MM.1S (cell line): ENCODE data around the gene MYL4.

Experiments used
- DNase-seq: peaks from one replicate; pipeline ENCODE4 v3.0.0-alpha.2; 2015
- H2AFZ ChIP-seq: fragments of 300-600 bp; sonication (generic); 2 replicates; pipeline ENCODE4 v1.6.0; 2016; ENCODE audit warnings: antibody characterized with exemption, low read length
- H3F3A ChIP-seq: fragments of 300-600 bp; sonication (generic); 2 replicates; pipeline ENCODE4 v1.6.1; 2016; ENCODE audit warnings: mild to moderate bottlenecking, antibody characterized with exemption, low read length, moderate library complexity, mixed read lengths; ENCODE audit not compliant: insufficient read depth
- H3K27ac ChIP-seq: fragments of 300-600 bp; sonication (generic); 2 replicates; pipeline ENCODE4 v1.5.1; 2016; ENCODE audit warnings: mild to moderate bottlenecking, low read length
- H3K27me3 ChIP-seq: fragments of 300-600 bp; sonication (generic); replicated peaks from 2 replicates; pipeline ENCODE4 v1.6.0; 2016; ENCODE audit warnings: low read length; ENCODE audit not compliant: insufficient read depth
- H3K36me3 ChIP-seq: fragments of 300-600 bp; sonication (generic); replicated peaks from 2 replicates; pipeline ENCODE4 v1.6.1; 2016; ENCODE audit warnings: mild to moderate bottlenecking, low read length, mixed read lengths; ENCODE audit not compliant: insufficient read depth
- H3K4me1 ChIP-seq: fragments of 300-600 bp; sonication (generic); 2 replicates; pipeline ENCODE4 v1.6.1; 2016; ENCODE audit warnings: low read length, mixed read lengths
- H3K4me2 ChIP-seq: fragments of 300-600 bp; sonication (generic); 2 replicates; pipeline ENCODE4 v1.6.0; 2016; ENCODE audit warnings: low read depth, low read length
- H3K4me3 ChIP-seq: fragments of 300-600 bp; sonication (generic); 2 replicates; pipeline ENCODE4 v1.5.1; 2016; ENCODE audit warnings: low read length, mixed read lengths
- H3K79me2 ChIP-seq: fragments of 300-600 bp; sonication (generic); 2 replicates; pipeline ENCODE4 v1.6.1; 2016; ENCODE audit warnings: mixed run types, low read length, mixed read lengths
- H3K9ac ChIP-seq: fragments of 300-600 bp; sonication (generic); 2 replicates; pipeline ENCODE4 v1.6.1; 2016; ENCODE audit warnings: low read length, mixed read lengths
- H3K9me2 ChIP-seq: fragments of 300-600 bp; sonication (generic); replicated peaks from 2 replicates; pipeline ENCODE4 v1.6.1; 2016; ENCODE audit warnings: mild to moderate bottlenecking, low read length, mixed read lengths; ENCODE audit not compliant: insufficient read depth
- H3K9me3 ChIP-seq: fragments of 300-600 bp; sonication (generic); replicated peaks from 2 replicates; pipeline ENCODE4 v1.6.1; 2016; ENCODE audit warnings: mild to moderate bottlenecking, low read length, mixed read lengths; ENCODE audit not compliant: insufficient read depth
- H4K20me1 ChIP-seq: fragments of 300-600 bp; sonication (generic); 2 replicates; pipeline ENCODE4 v1.6.1; 2016; ENCODE audit warnings: mild to moderate bottlenecking, low read length, moderate library complexity, mixed read lengths; ENCODE audit not compliant: insufficient read depth
- EZH2 ChIP-seq: fragments of 300-600 bp; sonication (generic); optimal IDR thresholded peaks from 2 replicates; pipeline ENCODE3; 2017; ENCODE audit warnings: low read depth, mild to moderate bottlenecking, antibody characterized with exemption, low read length, mixed read lengths
- EZH2phosphoT487 ChIP-seq: fragments of 300-600 bp; sonication (generic); IDR thresholded peaks from 2 replicates; pipeline ENCODE4 v1.6.1; 2018; ENCODE audit warnings: antibody characterized with exemption, low read length
- TF ChIP-seq, protein P1 (sequence below): fragments of 300-600 bp; sonication (generic); IDR thresholded peaks from 2 replicates; pipeline ENCODE4 v1.5.1; 2016; ENCODE audit warnings: antibody characterized with exemption, low read length, mixed read lengths

MYL4 gene

DNA sequence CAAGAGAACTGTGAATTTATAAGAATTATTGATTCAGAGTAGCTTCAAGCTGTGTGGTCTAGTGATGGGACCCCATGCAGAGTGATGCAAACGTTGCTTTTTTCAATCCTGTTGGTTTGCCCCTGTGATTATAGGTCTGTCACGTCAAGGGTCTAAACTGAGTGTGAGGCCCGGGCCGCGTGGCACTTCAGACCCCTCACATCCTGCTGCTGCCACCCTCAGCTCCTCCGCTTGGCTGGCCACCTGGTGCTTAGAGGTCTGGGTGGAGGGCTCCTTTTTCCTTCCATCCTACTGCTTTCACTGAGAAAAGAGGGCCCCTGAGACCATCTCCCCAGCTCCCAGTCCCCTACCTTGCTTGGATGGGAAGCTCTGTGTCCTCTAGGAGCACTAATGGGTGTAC lies 12.0 kb downstream of the MYL4 start:
- Histone ChIP-seq H3F3A (no peaks in the 10 kb centered on the region), H3K27ac (no peak overlapping the region), H4K20me1 (no peaks in the 10 kb centered on the region), H2AFZ (no peak overlapping the region), H3K9me3 (no peaks in the 10 kb centered on the region), H3K9me2 (no peaks in the 10 kb centered on the region), H3K4me3 (no peak overlapping the region), H3K9ac (no peak overlapping the region), H3K4me1 (no peaks in the 10 kb centered on the region), H3K27me3 (no peaks in the 10 kb centered on the region), H3K4me2 (no peak overlapping the region), H3K36me3 (no peaks in the 10 kb centered on the region), H3K79me2 (no peaks in the 10 kb centered on the region)
- no peak for DNase-seq
- TF ChIP-seq EZH2, result no peak
- TF ChIP-seq, protein P1, sequence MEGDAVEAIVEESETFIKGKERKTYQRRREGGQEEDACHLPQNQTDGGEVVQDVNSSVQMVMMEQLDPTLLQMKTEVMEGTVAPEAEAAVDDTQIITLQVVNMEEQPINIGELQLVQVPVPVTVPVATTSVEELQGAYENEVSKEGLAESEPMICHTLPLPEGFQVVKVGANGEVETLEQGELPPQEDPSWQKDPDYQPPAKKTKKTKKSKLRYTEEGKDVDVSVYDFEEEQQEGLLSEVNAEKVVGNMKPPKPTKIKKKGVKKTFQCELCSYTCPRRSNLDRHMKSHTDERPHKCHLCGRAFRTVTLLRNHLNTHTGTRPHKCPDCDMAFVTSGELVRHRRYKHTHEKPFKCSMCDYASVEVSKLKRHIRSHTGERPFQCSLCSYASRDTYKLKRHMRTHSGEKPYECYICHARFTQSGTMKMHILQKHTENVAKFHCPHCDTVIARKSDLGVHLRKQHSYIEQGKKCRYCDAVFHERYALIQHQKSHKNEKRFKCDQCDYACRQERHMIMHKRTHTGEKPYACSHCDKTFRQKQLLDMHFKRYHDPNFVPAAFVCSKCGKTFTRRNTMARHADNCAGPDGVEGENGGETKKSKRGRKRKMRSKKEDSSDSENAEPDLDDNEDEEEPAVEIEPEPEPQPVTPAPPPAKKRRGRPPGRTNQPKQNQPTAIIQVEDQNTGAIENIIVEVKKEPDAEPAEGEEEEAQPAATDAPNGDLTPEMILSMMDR, result no peak
- TF ChIP-seq EZH2phosphoT487, result no peak

DNA sequence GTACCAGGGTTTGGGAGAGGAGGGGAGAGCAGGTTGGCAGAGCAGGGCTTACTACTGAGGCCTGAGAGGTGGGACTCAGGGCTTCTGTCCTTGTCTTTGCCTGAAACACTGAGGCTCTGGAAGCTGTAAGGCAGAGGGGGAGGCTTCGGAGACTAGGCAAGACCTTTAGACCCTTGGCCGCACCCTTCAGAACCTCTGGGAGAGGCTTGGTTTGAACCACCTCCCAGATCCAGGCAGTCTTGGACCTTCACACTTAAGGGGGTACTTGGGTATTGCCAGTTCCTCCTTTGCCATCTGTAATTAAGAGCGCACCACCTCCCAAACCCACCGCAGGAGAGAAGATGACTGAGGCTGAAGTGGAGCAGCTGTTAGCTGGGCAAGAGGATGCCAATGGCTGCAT lies 12.9 kb downstream of the MYL4 start:
- Histone ChIP-seq H3K9me2 (no peaks in the 10 kb centered on the region), H3K4me3 (no peak overlapping the region), H2AFZ (no peak overlapping the region), H3K9me3 (no peaks in the 10 kb centered on the region), H3K27me3 (no peaks in the 10 kb centered on the region), H4K20me1 (no peaks in the 10 kb centered on the region), H3K4me2 (no peak overlapping the region), H3F3A (no peaks in the 10 kb centered on the region), H3K79me2 (no peaks in the 10 kb centered on the region), H3K9ac (no peak overlapping the region), H3K36me3 (no peaks in the 10 kb centered on the region), H3K27ac (no peak overlapping the region), H3K4me1 (no peaks in the 10 kb centered on the region)
- TF ChIP-seq EZH2phosphoT487 (no peak), EZH2 (no peak)
- TF ChIP-seq, protein P1, result no peak
- DNase-seq, result no peak

DNA sequence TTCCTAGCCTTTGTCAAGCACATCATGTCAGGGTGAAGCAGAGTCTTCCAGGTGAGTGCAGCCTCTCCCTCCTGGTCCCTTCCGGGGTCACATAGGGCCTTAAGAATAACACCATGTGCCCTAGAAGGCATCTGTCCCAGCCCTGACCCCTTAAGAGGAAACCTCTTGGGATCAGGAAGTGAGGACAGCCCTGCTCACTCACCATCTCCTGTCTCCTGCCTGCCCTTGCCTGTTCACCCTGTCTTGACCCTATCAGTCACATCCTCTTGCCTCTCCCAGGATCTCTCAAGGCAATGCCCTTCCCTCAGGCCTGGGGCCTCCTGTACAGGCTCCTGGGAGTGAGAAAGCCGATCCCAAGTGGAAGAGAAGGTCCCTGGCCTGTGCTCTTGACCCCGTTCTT lies 13.9 kb downstream of the MYL4 start:
- H3K27me3 ChIP-seq, result no peaks in the 10 kb centered on the region
- H3K79me2 ChIP-seq, result no peaks in the 10 kb centered on the region

More for the DNA sequence above, 13.9 kb downstream of the MYL4 start:
- Histone ChIP-seq H3K9me2 (no peaks in the 10 kb centered on the region), H3K9ac (no peak overlapping the region), H3K27ac (no peak overlapping the region), H3K9me3 (no peaks in the 10 kb centered on the region), H4K20me1 (no peaks in the 10 kb centered on the region), H3K36me3 (no peaks in the 10 kb centered on the region), H3K4me2 (no peak overlapping the region), H3K4me1 (no peaks in the 10 kb centered on the region), H3F3A (no peaks in the 10 kb centered on the region), H3K4me3 (no peak overlapping the region), H2AFZ (no peak overlapping the region)
- no peak for TF ChIP-seq EZH2
- no peak for TF ChIP-seq EZH2phosphoT487
- TF ChIP-seq, protein P1, result no peak
- DNase-seq, result no peak
